Smooth muscle cell (in vitro differentiated cells): ENCODE results near the gene ERG. TPM values are rescaled to one million over a fixed set of nuclear protein-coding genes. Genes with fewer than 3 reads are reported as not detected.

Experiments used
- DNase-seq: peaks from one replicate; lab custom pipeline; 2025; ENCODE audit not compliant: unreplicated experiment; lab: John Stamatoyannopoulos, UW
- H2AFZ ChIP-seq: fragments of 200-600 bp; sonication (generic); 2 replicates; pipeline ENCODE4 v1.6.0; 2016; ENCODE audit warnings: antibody characterized with exemption, low read depth, mild to moderate bottlenecking
- H3F3A ChIP-seq: fragments of 200-600 bp; sonication (generic); 2 replicates; pipeline ENCODE4 v1.6.0; 2017; ENCODE audit warnings: antibody characterized with exemption, low read depth
- H3K27ac ChIP-seq: fragments of 200-600 bp; sonication (generic); 2 replicates; pipeline ENCODE4 v1.5.1; 2016; ENCODE audit warnings: low read depth, mild to moderate bottlenecking
- H3K27me3 ChIP-seq: fragments of 200-600 bp; sonication (generic); 2 replicates; pipeline ENCODE4 v1.6.1; 2016; ENCODE audit warnings: low read depth, mild to moderate bottlenecking
- H3K36me3 ChIP-seq: fragments of 200-600 bp; sonication (generic); 2 replicates; pipeline ENCODE4 v1.5.1; 2016; ENCODE audit warnings: low read depth
- H3K4me1 ChIP-seq: fragments of 200-600 bp; sonication (generic); 2 replicates; pipeline ENCODE4 v1.5.1; 2016; ENCODE audit warnings: low read depth
- H3K4me2 ChIP-seq: fragments of 200-600 bp; sonication (generic); 2 replicates; pipeline ENCODE4 v1.6.0; 2016; ENCODE audit warnings: mild to moderate bottlenecking
- H3K4me3 ChIP-seq: fragments of 200-600 bp; sonication (generic); 2 replicates; pipeline ENCODE4 v1.5.1; 2016; ENCODE audit warnings: mild to moderate bottlenecking
- H3K79me2 ChIP-seq: fragments of 200-600 bp; sonication (generic); 2 replicates; pipeline ENCODE4 v1.6.0; 2016; ENCODE audit warnings: low read depth, mild to moderate bottlenecking
- H3K9ac ChIP-seq: fragments of 200-600 bp; sonication (generic); 2 replicates; pipeline ENCODE4 v1.6.0; 2016; ENCODE audit warnings: low read depth
- H3K9me3 ChIP-seq: fragments of 200-600 bp; sonication (generic); replicated peaks from 2 replicates; pipeline ENCODE4 v1.5.1; 2016; ENCODE audit warnings: low read depth
- H4K20me1 ChIP-seq: fragments of 200-600 bp; sonication (generic); 2 replicates; pipeline ENCODE4 v1.6.0; 2016; ENCODE audit warnings: low read depth
- CTCF ChIP-seq: fragments of 200-600 bp; sonication (generic); IDR thresholded peaks from 2 replicates; pipeline ENCODE4 v1.5.1; 2017; ENCODE audit warnings: borderline replicate concordance, mild to moderate bottlenecking, antibody characterized with exemption; ENCODE audit not compliant: insufficient read depth, poor library complexity, severe bottlenecking
- WGBS: methylation state at CpG from one replicate; pipeline ENCODE4 v1.1.7; 2016; ENCODE audit warnings: low lambda C conversion rate; 5-methylcytosine and 5-hydroxymethylcytosine counted together
- polyA plus RNA-seq: library from polyadenylated mRNA; unstranded; fragments of >200 nt; fragmentation: Nextera tagmentation; extraction: Ambion mirVana; gene quantifications from 2 replicates; pipeline ENCODE4 v1.2.1, GENCODE V29; 2016
- total RNA-seq: library from RNA; depleted of rRNA; stranded (reverse); fragments of >200 nt; gene quantifications from 2 replicates; pipeline ENCODE4 v1.2.3, GENCODE V29; 2014

ERG gene
- total and polyA plus RNA-seq, 2 experiments from 2014 or later, result 11.0 to 14.4 TPM

- Histone ChIP-seq H2AFZ (no peak overlapping the region), H3K36me3 (no peaks in the 10 kb centered on the region), H4K20me1 (no peaks in the 10 kb centered on the region), H3K27ac (peak overlapping the region; percentile 49), H3K9me3 (no peaks in the 10 kb centered on the region), H3K79me2 (no peaks in the 10 kb centered on the region), H3K27me3 (no peaks in the 10 kb centered on the region), H3K9ac (no peak overlapping the region), H3K4me1 (no peaks in the 10 kb centered on the region), H3K4me2 (peak overlapping the region; percentile 9), H3F3A (no peaks in the 10 kb centered on the region), H3K4me3 (no peak overlapping the region)
- TF ChIP-seq CTCF, result no peak
- DNase-seq, result no peak
- WGBS, result 44% methylated on average over 5 of the region's 5 CpGs
Observed at GRCh38 chr21:38448671-38449385, 49.4 kb downstream of the ERG start.

- Histone ChIP-seq H4K20me1 (no peaks in the 10 kb centered on the region), H3K9me3 (no peaks in the 10 kb centered on the region), H3K27me3 (no peaks in the 10 kb centered on the region), H3K27ac (peak overlapping the region; percentile 49), H3K4me2 (peak overlapping the region; percentile 9), H3K9ac (no peak overlapping the region), H2AFZ (no peak overlapping the region), H3K4me1 (no peaks in the 10 kb centered on the region), H3F3A (no peaks in the 10 kb centered on the region), H3K4me3 (no peak overlapping the region), H3K79me2 (no peaks in the 10 kb centered on the region), H3K36me3 (no peaks in the 10 kb centered on the region)
- WGBS, result 31% methylated on average over 3 of the region's 3 CpGs
- DNase-seq, result no peak
- TF ChIP-seq CTCF, result no peak
Observed at GRCh38 chr21:38447611-38448010, 50.7 kb downstream of the ERG start.

DNA sequence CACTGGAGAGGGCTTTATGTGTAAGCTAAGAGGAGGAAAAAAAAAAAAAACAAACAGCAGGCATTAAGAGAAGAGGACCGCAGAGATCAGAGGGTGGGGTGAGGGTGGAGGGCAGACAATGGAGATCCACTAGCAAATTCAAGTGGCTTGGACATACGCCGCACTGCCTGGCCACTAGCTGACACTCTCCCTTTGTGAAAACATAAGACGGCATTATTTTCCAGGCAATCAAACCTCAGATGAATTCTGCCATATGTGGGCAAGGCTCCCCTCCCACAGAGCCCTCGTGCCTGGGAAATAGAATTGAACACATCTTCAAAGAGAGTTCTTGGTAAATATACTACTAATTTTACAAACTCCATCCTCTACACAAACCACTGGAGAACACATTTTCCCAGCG, 53.6 kb downstream of the ERG start:
- H3K4me3 ChIP-seq, result no peak overlapping the region
- H2AFZ ChIP-seq, result no peak overlapping the region
- H3K9ac ChIP-seq, result no peak overlapping the region
- no peaks in the 10 kb centered on the region for H4K20me1 ChIP-seq
- H3K4me1 ChIP-seq, result no peaks in the 10 kb centered on the region
- no peaks in the 10 kb centered on the region for H3K9me3 ChIP-seq
- H3K27ac ChIP-seq, result no peak overlapping the region
- no peak for TF ChIP-seq CTCF
- WGBS, result 78% methylated on average over 6 of the region's 6 CpGs
- no peaks in the 10 kb centered on the region for H3K36me3 ChIP-seq
- no peaks in the 10 kb centered on the region for H3K79me2 ChIP-seq
- H3K4me2 ChIP-seq, result no peak overlapping the region
- DNase-seq, result no peak
- no peaks in the 10 kb centered on the region for H3K27me3 ChIP-seq
- no peaks in the 10 kb centered on the region for H3F3A ChIP-seq

GRCh38 chr21:38443110-38443509, 55.2 kb downstream of the ERG start:
- TF ChIP-seq CTCF, result no peak
- Histone ChIP-seq H3K4me3 (no peak overlapping the region), H3K36me3 (no peaks in the 10 kb centered on the region), H2AFZ (no peak overlapping the region), H3K79me2 (no peaks in the 10 kb centered on the region), H3K27ac (no peak overlapping the region), H3K9ac (no peak overlapping the region), H3K9me3 (no peaks in the 10 kb centered on the region), H4K20me1 (no peaks in the 10 kb centered on the region), H3F3A (peaks cover 4% of the 10 kb centered on the region), H3K27me3 (no peaks in the 10 kb centered on the region), H3K4me1 (no peaks in the 10 kb centered on the region), H3K4me2 (no peak overlapping the region)
- WGBS, result 90% methylated on average over 8 of the region's 8 CpGs
- no peak for DNase-seq
